Neural crest cell (in vitro differentiated cells): ENCODE results near the gene DXO. TPM values are rescaled to one million over a fixed set of nuclear protein-coding genes. Genes with fewer than 3 reads are reported as not detected.
"Not testable (repeated sequence)": the region's sequence is repeated elsewhere in the genome, so short reads cannot be mapped to it uniquely, and the experiment has no call there.

Source experiments
- DNase-seq: peaks from one replicate; pipeline ENCODE4 v3.0.0; 2021; ENCODE audit warnings: low read depth, mixed read lengths, low spot score
- H3K27ac Mint-ChIP-seq: one replicate; pipeline ENCODE4 v1.8.0; 2021; ENCODE audit warnings: mild to moderate bottlenecking, mixed read lengths; ENCODE audit not compliant: unreplicated experiment
- H3K27me3 Mint-ChIP-seq: 2 replicates; pipeline ENCODE4 v1.8.0; 2021; ENCODE audit warnings: low read depth, mild to moderate bottlenecking, mixed read lengths
- H3K36me3 Mint-ChIP-seq: 2 replicates; pipeline ENCODE4 v1.8.0; 2021; ENCODE audit warnings: low read depth, mild to moderate bottlenecking, mixed read lengths
- H3K4me1 Mint-ChIP-seq: 2 replicates; pipeline ENCODE4 v1.8.0; 2021; ENCODE audit warnings: mixed read lengths
- H3K4me3 Mint-ChIP-seq: one replicate; pipeline ENCODE4 v1.8.0; 2021; ENCODE audit warnings: mild to moderate bottlenecking, mixed read lengths
- H3K9me3 Mint-ChIP-seq: 2 replicates; pipeline ENCODE4 v1.8.0; 2021; ENCODE audit warnings: mixed read lengths
- CTCF ChIP-seq: fragments of 200-600 bp; sonication (generic); conservative IDR thresholded peaks from 2 replicates; pipeline ENCODE4 v1.5.0; 2021; ENCODE audit warnings: antibody characterized with exemption, mild to moderate bottlenecking
- total RNA-seq: library from RNA; stranded (reverse); gene quantifications from 2 replicates; pipeline ENCODE4 v1.2.1, GENCODE V29; 2021

The DXO gene
- total RNA-seq, 1 donor from 2014 or later, result 26.6 TPM

GRCh38 chr6:31940256-31940664, 31.7 kb downstream of the DXO start:
- Mint-ChIP-seq H3K4me1 (no peaks in the 10 kb centered on the region), H3K9me3 (no peaks in the 10 kb centered on the region), H3K4me3 (no peak overlapping the region), H3K27ac (no peak overlapping the region), H3K36me3 (no peaks in the 10 kb centered on the region), H3K27me3 (peaks cover 28% of the 10 kb centered on the region)
- no peak for TF ChIP-seq CTCF
- DNase-seq, result no peak

GRCh38 chr6:31935823-31936222, 36.1 kb downstream of the DXO start:
- no peak overlapping the region for H3K4me3 Mint-ChIP-seq
- H3K4me1 Mint-ChIP-seq, result no peaks in the 10 kb centered on the region
- TF ChIP-seq CTCF, result no peak
- no peaks in the 10 kb centered on the region for H3K9me3 Mint-ChIP-seq
- no peak overlapping the region for H3K27ac Mint-ChIP-seq
- H3K36me3 Mint-ChIP-seq, result no peaks in the 10 kb centered on the region
- no peak for DNase-seq
- H3K27me3 Mint-ChIP-seq, result peaks cover 5% of the 10 kb centered on the region

- no peak overlapping the region for H3K4me3 Mint-ChIP-seq
- H3K4me1 Mint-ChIP-seq, result no peaks in the 10 kb centered on the region
- no peak for TF ChIP-seq CTCF
- no peak for DNase-seq
- no peaks in the 10 kb centered on the region for H3K36me3 Mint-ChIP-seq
- H3K9me3 Mint-ChIP-seq, result no peaks in the 10 kb centered on the region
- H3K27me3 Mint-ChIP-seq, result no peaks in the 10 kb centered on the region
- H3K27ac Mint-ChIP-seq, result no peak overlapping the region
These were observed 36.9 kb downstream of the DXO start for GRCh38 chr6:31935021-31935420.

- no peak for TF ChIP-seq CTCF
- Mint-ChIP-seq H3K27ac (no peak overlapping the region), H3K4me3 (no peak overlapping the region)
These were observed 38.4 kb downstream of the DXO start for GRCh38 chr6:31933537-31933936.

GRCh38 chr6:31932137-31932536, 39.8 kb downstream of the DXO start:
- not testable (repeated sequence) for H3K4me1 Mint-ChIP-seq, H3K27ac Mint-ChIP-seq, H3K27me3 Mint-ChIP-seq, H3K36me3 Mint-ChIP-seq, H3K4me3 Mint-ChIP-seq, H3K9me3 Mint-ChIP-seq, DNase-seq

More at GRCh38 chr6:31933537-31933936, 38.4 kb downstream of the DXO start:
- Mint-ChIP-seq H3K9me3 (no peaks in the 10 kb centered on the region), H3K27me3 (no peaks in the 10 kb centered on the region), H3K36me3 (no peaks in the 10 kb centered on the region), H3K4me1 (no peaks in the 10 kb centered on the region)
- DNase-seq, result no peak

GRCh38 chr6:31930962-31931361, 41.0 kb downstream of the DXO start:
- no peak overlapping the region for H3K4me3 Mint-ChIP-seq
- TF ChIP-seq CTCF, result no peak
- peaks cover 3% of the 10 kb centered on the region for H3K27me3 Mint-ChIP-seq
- DNase-seq, result no peak
- H3K27ac Mint-ChIP-seq, result no peak overlapping the region
- no peaks in the 10 kb centered on the region for H3K4me1 Mint-ChIP-seq
- H3K36me3 Mint-ChIP-seq, result no peaks in the 10 kb centered on the region
- H3K9me3 Mint-ChIP-seq, result no peaks in the 10 kb centered on the region
